GM21515 (cell line): ENCODE data around the gene CARD11.
"Not testable (repeated sequence)": the region's sequence is repeated elsewhere in the genome, so short reads cannot be mapped to it uniquely, and the experiment has no call there.

ENCODE experiments used
- ATAC-seq: cut with Tn5 transposase; IDR thresholded peaks from one replicate; pipeline ENCODE4 v1.9.1; 2021; ENCODE audit not compliant: unreplicated experiment

Gene CARD11

GRCh38 chr7:2928613-2929311 lies 114.9 kb downstream of the CARD11 start:
- no peak for ATAC-seq

DNA sequence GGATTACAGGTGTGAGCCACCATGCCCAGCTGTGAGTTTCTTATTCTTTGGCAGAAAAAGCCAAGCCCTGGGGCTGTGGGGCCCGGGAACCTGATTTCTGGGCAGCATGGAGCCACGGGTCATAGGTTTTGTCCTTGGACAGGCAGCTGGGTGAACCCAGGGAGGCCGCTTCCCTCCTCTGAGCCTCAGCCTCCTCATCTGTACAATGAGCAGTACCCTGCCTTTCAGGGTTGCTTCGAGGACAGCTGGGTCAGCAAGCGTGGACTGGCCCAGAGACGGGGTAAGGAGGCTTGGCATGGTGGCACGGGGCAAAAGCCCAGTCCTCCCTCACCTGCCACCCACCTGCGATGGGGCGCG lies 115.4 kb downstream of the CARD11 start:
- no peak for ATAC-seq

DNA sequence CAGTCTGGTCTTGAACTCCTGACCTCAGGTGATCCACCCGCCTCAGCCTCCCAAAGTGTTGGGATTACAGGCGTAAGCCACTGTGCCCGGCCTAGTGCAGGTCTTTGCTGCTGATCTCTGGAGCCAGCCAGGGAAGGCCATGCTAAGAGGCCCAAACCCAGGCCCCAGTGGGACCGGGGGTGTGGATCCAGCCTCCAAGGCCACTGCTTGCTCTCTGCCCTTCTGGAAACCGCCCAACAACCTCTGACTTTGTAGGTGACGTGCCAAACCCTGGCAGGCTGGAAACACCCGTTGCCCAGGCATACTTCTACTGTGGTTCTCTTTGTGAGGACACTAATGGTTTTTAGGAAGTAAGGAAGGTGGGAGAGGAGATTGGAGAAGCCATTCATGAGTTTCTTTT lies 116.1 kb downstream of the CARD11 start:
- ATAC-seq, result no peak

- ATAC-seq, result no peak
Observed at GRCh38 chr7:2926896-2927405, 116.7 kb downstream of the CARD11 start.

DNA sequence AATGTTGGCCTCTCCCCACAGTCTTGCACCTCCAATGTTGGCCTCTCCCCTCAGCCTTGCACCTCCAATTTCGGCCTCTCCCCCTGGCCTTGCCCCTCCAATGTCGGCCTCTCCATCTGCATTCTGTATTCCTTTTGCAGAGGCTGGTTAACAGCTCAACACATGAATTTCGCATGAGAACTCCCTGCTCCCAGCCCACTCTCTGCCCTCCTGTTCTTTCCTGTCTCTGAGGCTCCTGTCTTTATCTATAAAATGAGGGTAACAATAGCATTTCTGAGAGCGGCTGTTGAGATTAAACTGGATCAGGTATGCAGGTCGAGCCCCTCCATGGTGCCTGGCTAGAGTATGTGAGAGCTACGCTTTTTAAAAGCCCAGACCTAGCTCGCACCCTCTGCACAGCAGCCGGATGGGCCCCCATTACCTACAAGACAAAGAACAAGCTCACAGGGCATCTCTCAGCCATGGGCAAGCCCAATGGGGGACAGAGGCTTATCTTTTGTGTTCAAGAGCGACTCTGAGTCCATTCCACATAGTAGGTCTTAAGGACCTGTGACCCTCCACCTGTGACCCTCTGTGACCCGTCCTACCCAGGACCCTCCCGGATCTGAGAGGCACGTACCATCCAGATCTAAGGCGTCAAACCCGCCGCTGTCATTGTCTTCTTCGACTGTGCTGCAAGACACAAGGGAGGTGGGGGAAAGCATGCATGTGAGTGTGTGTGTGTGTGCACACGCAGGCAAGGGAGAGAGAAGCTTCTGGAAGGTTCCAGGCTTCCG lies 117.4 kb downstream of the CARD11 start:
- no peak for ATAC-seq

GRCh38 chr7:2924866-2925840 lies 118.5 kb downstream of the CARD11 start:
- no peak for ATAC-seq

DNA sequence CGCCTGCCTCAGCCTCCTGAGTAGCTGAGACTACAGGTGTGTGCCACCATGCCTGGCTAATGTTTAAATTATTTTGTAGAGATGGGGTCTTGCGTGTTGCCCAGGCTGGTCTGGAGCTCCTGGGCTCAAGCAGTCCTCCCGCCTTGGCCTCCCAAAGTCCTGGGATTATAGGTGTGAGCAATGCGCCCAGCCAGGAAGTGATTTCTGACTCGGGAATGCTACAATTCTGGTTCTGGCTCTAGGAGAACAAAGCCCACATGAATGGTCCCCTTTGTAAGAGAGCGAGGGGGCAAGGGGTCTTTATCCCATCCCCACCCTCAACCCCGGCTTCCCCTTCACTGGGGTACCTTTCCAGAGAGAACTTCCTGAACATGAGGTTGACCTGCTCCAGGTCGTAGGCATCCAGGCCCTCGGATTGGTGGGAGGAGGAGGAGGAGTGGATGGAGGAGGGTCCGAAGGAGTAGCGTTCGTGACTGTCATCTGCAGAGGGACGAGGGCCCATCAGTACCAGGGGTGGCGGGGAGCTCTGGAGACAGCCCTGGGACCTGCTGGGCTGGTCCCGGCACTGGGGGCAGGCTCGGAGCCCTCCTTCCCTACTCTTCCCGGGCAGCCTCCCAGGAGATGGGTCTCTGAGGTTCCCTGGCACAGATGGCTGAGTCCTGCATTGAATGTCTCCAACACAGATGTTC lies 119.6 kb downstream of the CARD11 start:
- ATAC-seq, result no peak

DNA sequence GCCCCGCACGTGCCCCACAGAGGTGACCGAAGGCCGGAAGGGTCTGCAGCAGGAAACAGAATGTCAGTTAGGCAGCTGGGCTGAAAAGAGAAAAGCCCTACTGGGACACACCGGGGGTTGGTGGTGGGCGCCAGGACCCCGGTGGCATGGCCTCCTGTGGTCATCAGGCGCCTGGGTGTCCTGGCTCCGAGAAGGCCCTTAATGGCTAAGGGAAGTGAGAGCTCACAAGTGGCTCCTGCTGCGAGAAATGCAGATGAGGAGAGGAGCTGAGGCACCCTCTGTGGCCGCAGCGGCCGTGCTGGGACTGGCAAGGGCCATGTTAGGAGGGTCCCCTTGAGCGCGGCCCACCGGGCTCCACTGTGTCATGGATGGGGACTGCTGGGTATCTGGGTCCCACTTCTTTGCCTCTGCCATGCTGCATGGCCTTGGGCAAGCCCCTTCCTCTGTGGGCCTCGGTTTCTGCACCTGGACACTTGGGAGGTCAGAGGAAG lies 120.3 kb downstream of the CARD11 start:
- ATAC-seq, result no peak

- no peak for ATAC-seq
Observed at GRCh38 chr7:2922866-2923265, 120.8 kb downstream of the CARD11 start.

DNA sequence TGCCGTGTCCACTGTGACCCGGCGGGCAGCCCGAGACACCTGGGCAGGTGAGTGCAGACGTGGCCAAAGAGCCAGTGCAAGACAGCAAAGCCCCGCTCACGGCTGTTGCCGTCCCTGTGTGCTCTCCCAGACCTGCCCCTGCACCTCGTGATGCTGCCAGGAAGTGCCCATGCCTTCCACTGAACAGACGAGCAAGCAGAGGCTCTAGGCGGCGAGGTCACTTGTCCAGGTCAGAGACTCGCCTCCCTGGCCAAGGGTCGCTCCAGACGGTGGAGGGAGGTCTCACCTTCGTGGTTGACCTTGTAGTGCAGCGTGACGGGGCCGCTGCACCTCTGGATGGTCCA lies 121.3 kb downstream of the CARD11 start:
- ATAC-seq, result no peak

GRCh38 chr7:2921653-2922347 lies 121.9 kb downstream of the CARD11 start:
- ATAC-seq, result no peak

DNA sequence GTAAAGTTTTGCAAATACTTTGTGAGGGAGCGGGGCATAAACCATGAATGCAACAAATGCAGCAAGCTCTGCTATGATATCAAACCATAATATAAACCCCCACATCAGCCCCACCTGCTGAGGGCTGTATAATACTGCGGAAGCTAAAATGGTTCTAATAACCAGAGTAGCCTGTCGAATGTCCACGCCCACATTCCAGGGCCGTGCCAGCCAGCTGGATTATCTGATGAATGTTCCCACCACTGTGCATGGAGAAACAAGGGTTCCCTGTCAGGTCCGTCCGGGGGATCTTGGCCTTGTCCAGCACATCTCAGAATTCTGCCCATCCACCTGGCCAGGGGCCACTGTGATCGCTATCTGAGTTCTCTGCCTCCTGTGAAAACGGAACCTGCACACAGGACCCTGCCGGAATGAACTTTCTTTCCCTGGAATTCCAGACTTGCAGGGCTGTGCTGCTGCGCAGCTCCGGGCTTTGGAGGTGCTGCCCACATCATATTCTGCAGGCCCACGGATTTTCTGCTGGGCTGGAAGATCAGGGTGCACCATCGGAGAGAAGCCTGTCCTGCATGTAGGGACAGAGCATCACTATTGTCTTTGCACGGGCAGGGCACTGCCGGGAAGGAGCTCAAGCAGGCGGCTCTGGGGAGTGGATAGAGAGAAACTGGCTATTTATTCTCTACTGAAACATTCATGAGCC lies 122.6 kb downstream of the CARD11 start:
- ATAC-seq, result no peak

DNA sequence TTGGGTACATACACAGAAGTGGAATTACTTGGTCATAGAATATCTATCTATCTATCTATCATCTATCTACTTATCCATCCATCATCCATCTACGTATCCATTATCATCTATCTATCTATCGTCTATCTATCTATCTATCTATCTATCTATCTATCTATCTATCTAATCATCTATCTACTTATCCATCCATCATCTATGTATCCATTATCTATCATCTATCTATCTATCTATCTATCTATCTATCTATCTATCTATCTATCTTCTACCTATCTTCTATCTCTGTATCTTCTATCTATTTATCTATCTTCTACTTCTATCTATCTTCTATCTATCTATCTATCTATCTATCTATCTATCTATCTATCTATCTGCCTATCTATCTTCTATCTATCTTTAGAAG lies 123.2 kb downstream of the CARD11 start:
- ATAC-seq, result not testable (repeated sequence)

- no peak for ATAC-seq
Observed at GRCh38 chr7:2920041-2920440, 123.6 kb downstream of the CARD11 start.

DNA sequence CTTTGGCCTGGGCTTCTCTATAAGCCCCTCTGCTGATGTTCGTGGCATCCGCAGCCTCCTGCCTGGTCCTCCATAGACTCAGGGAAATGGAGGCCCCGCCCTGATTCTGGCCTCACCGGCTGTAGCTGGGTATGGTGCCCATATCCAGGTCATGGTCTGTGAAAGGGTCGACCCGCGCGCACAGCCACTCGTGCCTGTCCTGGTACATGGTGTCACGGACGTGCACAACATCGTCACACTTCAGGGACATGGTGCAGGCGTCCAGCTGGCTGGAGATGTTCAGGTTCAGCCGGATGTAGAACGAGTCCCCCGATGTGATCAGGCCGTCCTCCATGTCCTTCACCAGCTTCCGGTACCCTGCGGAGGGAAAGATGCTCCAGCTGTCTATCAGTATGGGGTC lies 124.4 kb downstream of the CARD11 start:
- ATAC-seq, result no peak

- ATAC-seq, result no peak
Observed at GRCh38 chr7:2918406-2918805, 125.3 kb downstream of the CARD11 start.

- no peak for ATAC-seq
Observed at GRCh38 chr7:2915023-2915422, 128.6 kb downstream of the CARD11 start.

DNA sequence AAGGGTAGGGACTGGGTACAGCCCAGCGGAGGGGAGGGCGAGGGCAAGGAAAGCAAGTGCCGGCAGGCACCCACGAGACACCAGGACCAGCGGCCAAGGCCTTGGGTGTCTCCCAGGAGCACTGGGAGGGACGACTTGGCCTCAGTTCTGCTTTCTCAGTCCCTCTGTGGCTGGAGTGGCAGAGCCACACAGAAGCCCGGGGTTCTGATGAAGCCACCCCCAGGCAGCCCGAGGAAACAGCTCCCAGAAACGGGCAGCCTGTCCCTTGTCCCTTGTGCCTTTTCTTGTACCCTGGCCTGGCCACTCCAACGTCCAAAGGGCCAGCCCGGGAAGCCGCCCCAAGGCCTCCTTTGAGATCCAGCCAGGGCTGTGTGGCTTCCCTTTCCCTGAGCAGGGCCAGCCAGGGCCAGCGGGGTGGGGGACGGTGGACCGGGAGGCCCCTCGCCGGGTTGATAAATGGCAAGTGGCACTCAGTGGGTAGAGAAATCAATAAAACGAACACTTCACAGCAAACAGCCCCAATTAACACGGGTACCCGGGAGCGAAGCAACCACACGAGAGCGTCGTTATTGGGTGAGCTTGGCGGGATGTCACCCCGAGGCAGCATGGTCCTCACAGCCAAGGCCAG lies 129.8 kb downstream of the CARD11 start:
- ATAC-seq, result no peak
